H1 (cell line): Measurements from ENCODE around the gene AKR1C3. TPM values are rescaled to one million over a fixed set of nuclear protein-coding genes. Genes with fewer than 3 reads are reported as not detected.
"Not testable (repeated sequence)": the region's sequence is repeated elsewhere in the genome, so short reads cannot be mapped to it uniquely, and the experiment has no call there.

ENCODE experiments used
- CTCF ChIA-PET: fragments of 300-600 bp; sonication (Branson Sonifier 250); formaldehyde crosslinking; loops from one replicate; lab custom pipeline; 2021; ENCODE audit not compliant: partially characterized antibody; lab: Charles Lee
- POLR2A ChIA-PET: fragments of 300-600 bp; sonication (Branson Sonifier 250); formaldehyde crosslinking; loops from one replicate; lab custom pipeline; 2021; ENCODE audit warnings: inconsistent platforms; ENCODE audit not compliant: partially characterized antibody; lab: Charles Lee
- DNase-seq, 2 experiments: peaks; one replicate each; pipeline versions ENCODE4 v3.0.0 to v3.0.0-alpha.2; 2010 to 2022; ENCODE audit warnings: low spot score in 2 of 2, low read depth in 1 of 2, mixed read lengths in 1 of 2
- FAIRE-seq: peaks from 2 replicates; lab custom pipeline; 2011; peaks lifted over from hg19 to GRCh38; lab: Jason Lieb, UNC
- H2AFZ ChIP-seq: 2 replicates; pipeline ENCODE4 v1.8.1; 2012; ENCODE audit warnings: low read length, inconsistent platforms
- H2AK5ac ChIP-seq: 2 replicates; pipeline ENCODE4 v1.6.1; 2013; ENCODE audit warnings: low read depth, low read length
- H2BK120ac ChIP-seq: replicated peaks from 2 replicates; pipeline ENCODE3; 2013; ENCODE audit warnings: low read depth, low read length, inconsistent platforms
- H2BK12ac ChIP-seq: 2 replicates; pipeline ENCODE4 v1.6.1; 2013; ENCODE audit warnings: low read depth, low read length
- H2BK15ac ChIP-seq: 2 replicates; pipeline ENCODE4 v1.6.1; 2013; ENCODE audit warnings: low read length
- H2BK20ac ChIP-seq: 2 replicates; pipeline ENCODE4 v1.6.1; 2013; ENCODE audit warnings: low read length
- H2BK5ac ChIP-seq: 2 replicates; pipeline ENCODE4 v1.6.1; 2013; ENCODE audit warnings: low read depth, low read length
- H3K14ac ChIP-seq: 2 replicates; pipeline ENCODE4 v1.6.1; 2013; ENCODE audit warnings: inconsistent platforms; ENCODE audit not compliant: insufficient read length
- H3K18ac ChIP-seq: 2 replicates; pipeline ENCODE4 v1.6.1; 2013; ENCODE audit warnings: low read length; ENCODE audit errors: extremely low read depth
- H3K23ac ChIP-seq: 2 replicates; pipeline ENCODE4 v1.6.1; 2013; ENCODE audit warnings: inconsistent platforms; ENCODE audit not compliant: insufficient read length
- H3K23me2 ChIP-seq: 2 replicates; pipeline ENCODE4 v1.6.1; 2013; ENCODE audit warnings: low read depth, low read length
- H3K27ac ChIP-seq: 2 replicates; pipeline ENCODE4 v1.6.1; 2011; ENCODE audit warnings: low read depth, low read length, inconsistent platforms
- H3K27me3 ChIP-seq, 4 experiments: replicated peaks in 1 of 4; 1 replicate in 1 of 4; 2 replicates in 3 of 4; pipeline versions ENCODE4 v1.6.1 to v1.8.1; 2011 to 2013; ENCODE audit warnings: low read length in 3 of 4, mild to moderate bottlenecking in 3 of 4, inconsistent platforms in 2 of 4, mixed read lengths in 2 of 4, moderate library complexity in 1 of 4; ENCODE audit not compliant: control insufficient read depth in 3 of 4, insufficient read depth in 3 of 4; ENCODE audit errors: extremely low read depth in 1 of 4
- H3K36me3 ChIP-seq, 4 experiments: 2 replicates each; pipeline versions ENCODE4 v1.6.1 to v1.8.1; 2011 to 2013; ENCODE audit warnings: mild to moderate bottlenecking in 4 of 4, low read length in 3 of 4, moderate library complexity in 2 of 4, control low read depth in 1 of 4, inconsistent platforms in 1 of 4; ENCODE audit not compliant: insufficient read depth in 4 of 4, control insufficient read depth in 2 of 4
- H3K4ac ChIP-seq: replicated peaks from 2 replicates; pipeline ENCODE3; 2013; ENCODE audit warnings: low read length, low read depth, mixed read lengths, inconsistent platforms; ENCODE audit not compliant: insufficient read length
- H3K4me1 ChIP-seq, 4 experiments: replicated peaks in 1 of 4; 1 replicate in 1 of 4; 2 replicates in 3 of 4; pipeline versions ENCODE4 v1.6.1 to v1.8.1; 2011 to 2013; ENCODE audit warnings: low read length in 3 of 4, inconsistent platforms in 2 of 4, mixed read lengths in 1 of 4; ENCODE audit not compliant: insufficient read depth in 4 of 4, control insufficient read depth in 3 of 4
- H3K4me2 ChIP-seq, 2 experiments: 2 replicates each; pipeline versions ENCODE4 v1.6.1 to v1.8.1; 2011 to 2013; ENCODE audit warnings: low read depth in 2 of 2, low read length in 2 of 2, control low read depth in 1 of 2, inconsistent platforms in 1 of 2, mild to moderate bottlenecking in 1 of 2; ENCODE audit not compliant: insufficient read depth in 1 of 2
- H3K4me3 ChIP-seq, 4 experiments: fragments of 200-600, 300-600 bp in 1 of 4; sonication (generic), shearing (Covaris generic), sonication (Bioruptor Twin) in 1 of 4; 2 replicates each; pipeline versions ENCODE4 v1.5.1 to v1.8.1; 2011 to 2016; ENCODE audit warnings: low read length in 4 of 4, low read depth in 3 of 4, control low read depth in 2 of 4, inconsistent platforms in 2 of 4, mild to moderate bottlenecking in 2 of 4, mixed read lengths in 1 of 4, moderate library complexity in 1 of 4; ENCODE audit not compliant: insufficient read depth in 2 of 4; ENCODE audit errors: extremely low read depth in 1 of 4
- H3K56ac ChIP-seq: replicated peaks from 2 replicates; pipeline ENCODE3; 2013; ENCODE audit warnings: low read depth, mild to moderate bottlenecking, mixed read lengths, low read length, inconsistent platforms; ENCODE audit not compliant: insufficient read length
- H3K79me1 ChIP-seq: 2 replicates; pipeline ENCODE4 v1.6.1; 2013; ENCODE audit warnings: low read depth, low read length, control low read depth
- H3K79me2 ChIP-seq, 2 experiments: 2 replicates each; pipeline versions ENCODE4 v1.6.1 to v1.8.1; 2012 to 2013; ENCODE audit warnings: low read length in 2 of 2, mild to moderate bottlenecking in 2 of 2, inconsistent platforms in 1 of 2; ENCODE audit not compliant: insufficient read depth in 2 of 2, control insufficient read depth in 1 of 2
- H3K9ac ChIP-seq, 4 experiments: replicated peaks in 1 of 4; 1 replicate in 1 of 4; 2 replicates in 3 of 4; pipeline versions ENCODE4 v1.6.1 to v1.8.1; 2011 to 2013; ENCODE audit warnings: low read depth in 3 of 4, low read length in 3 of 4, control low read depth in 2 of 4, mild to moderate bottlenecking in 2 of 4, moderate library complexity in 2 of 4, inconsistent platforms in 1 of 4; ENCODE audit errors: extremely low read depth in 1 of 4
- H3K9me3 ChIP-seq, 2 experiments: 2 replicates each; pipeline versions ENCODE4 v1.6.1 to v1.8.1; 2012 to 2013; ENCODE audit warnings: mild to moderate bottlenecking in 2 of 2, moderate library complexity in 2 of 2, control low read depth in 1 of 2, inconsistent platforms in 1 of 2, low read depth in 1 of 2, low read length in 1 of 2, mixed read lengths in 1 of 2; ENCODE audit not compliant: insufficient read depth in 2 of 2
- H4K20me1 ChIP-seq, 2 experiments: replicated peaks in 1 of 2; 2 replicates each; pipeline versions ENCODE3 to v1.8.1; 2011 to 2013; ENCODE audit warnings: inconsistent platforms in 2 of 2, low read length in 2 of 2, mild to moderate bottlenecking in 1 of 2; ENCODE audit not compliant: insufficient read depth in 2 of 2, control insufficient read depth in 1 of 2
- H4K5ac ChIP-seq: 2 replicates; pipeline ENCODE4 v1.6.1; 2013; ENCODE audit warnings: low read length, low read depth, mixed read lengths, inconsistent platforms; ENCODE audit not compliant: insufficient read length
- H4K8ac ChIP-seq: 2 replicates; pipeline ENCODE4 v1.8.0; 2013; ENCODE audit warnings: mild to moderate bottlenecking, moderate library complexity, low read length, inconsistent platforms; ENCODE audit not compliant: insufficient read depth; ENCODE audit errors: extremely low read depth
- H4K91ac ChIP-seq: replicated peaks from 2 replicates; pipeline ENCODE3; 2013; ENCODE audit warnings: low read length, mixed read lengths, inconsistent platforms; ENCODE audit not compliant: insufficient read length
- WGBS, 2 experiments: shearing (Covaris generic) in 1 of 2; methylation state at CpG; one replicate each; pipeline versions ENCODE4 v1.1.6 to v1.1.7; 2013 to 2015; ENCODE audit warnings: low lambda C conversion rate in 2 of 2, mixed read lengths in 2 of 2, inconsistent platforms in 1 of 2, low coverage in 1 of 2, missing lambda C conversion rate in 1 of 2; ENCODE audit not compliant: insufficient replicate concordance in 2 of 2, insufficient coverage in 1 of 2, insufficient read length in 1 of 2; ENCODE audit errors: extremely low coverage in 1 of 2, missing lambda C conversion rate in 1 of 2; 5-methylcytosine and 5-hydroxymethylcytosine counted together
- polyA plus RNA-seq, 7 experiments: library from polyadenylated mRNA; depleted of rRNA in 3 of 7; stranded (reverse) in 5 of 7; unstranded in 2 of 7; fragments of >200 nt in 5 of 7; fragments of 200-250 nt in 2 of 7; gene quantifications; 1 replicate in 5 of 7; 2 replicates in 1 of 7; 4 replicates in 1 of 7; pipeline versions ENCODE4 v1.2.1 to v1.2.3, GENCODE V29; 2011 to 2013; ENCODE audit warnings: missing spikeins in 2 of 7, mixed read lengths in 2 of 7
- total RNA-seq: library from RNA; stranded (reverse); fragmentation: NEBNext Ultra II Directional; extraction: Animal tissue kit (Norgen Biotek cat#: 25700); gene quantifications from 2 replicates; pipeline ENCODE4 v1.2.1, GENCODE V29; 2021

AKR1C3 gene
- total and polyA plus RNA-seq, 2 of the 8 experiments (the other 6 are each of a cell fraction or from before 2014, with no cell fraction given), result 4.6 to 6.9 TPM

DNA sequence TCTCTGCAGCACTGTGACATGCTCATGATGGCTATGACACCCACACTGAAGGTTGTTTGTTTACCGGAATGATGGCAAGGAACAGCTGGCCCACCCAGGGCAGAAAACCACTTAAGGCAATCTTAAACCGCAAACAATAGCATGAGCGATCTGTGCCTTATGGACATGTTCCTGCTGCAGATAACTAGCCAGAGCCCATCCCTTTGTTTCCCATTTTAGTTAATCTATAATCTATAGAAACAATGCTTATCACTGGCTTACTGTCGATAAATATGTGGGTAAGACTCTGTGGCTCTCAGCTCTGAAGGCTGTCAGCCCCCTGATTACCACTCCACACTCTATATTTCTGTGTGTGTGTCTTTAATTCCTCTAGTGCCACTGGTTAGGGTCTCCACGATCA, 25.8 kb downstream of the AKR1C3 start:
- H2BK120ac ChIP-seq, H4K5ac ChIP-seq, H3K23me2 ChIP-seq, H2BK20ac ChIP-seq, H3K27me3 ChIP-seq, H3K18ac ChIP-seq, H3K4me3 ChIP-seq, CTCF ChIA-PET, H3K79me1 ChIP-seq, POLR2A ChIA-PET, H3K9ac ChIP-seq, H2AK5ac ChIP-seq, H3K14ac ChIP-seq, H3K56ac ChIP-seq, H2BK12ac ChIP-seq, DNase-seq, H4K20me1 ChIP-seq, H3K4me1 ChIP-seq, H4K8ac ChIP-seq, H3K36me3 ChIP-seq, H2BK15ac ChIP-seq, FAIRE-seq, H2BK5ac ChIP-seq, H3K4ac ChIP-seq, H3K4me2 ChIP-seq, H4K91ac ChIP-seq, H2AFZ ChIP-seq, H3K23ac ChIP-seq, H3K27ac ChIP-seq, H3K79me2 ChIP-seq: not testable (repeated sequence)
- peaks cover 22 to 33% of the 10 kb centered on the region in 2 experiments; a peak in 3 of 4 replicates for H3K9me3 ChIP-seq
- 89% methylated on average over 5 of the region's 5 CpGs; no CpG with 5 or more reads in 1 of the 2 experiments for WGBS, 2 experiments
